ENCODE data around the gene LCLAT1. TPM values are rescaled to one million over a fixed set of nuclear protein-coding genes. Genes with fewer than 3 reads are reported as not detected.

LCLAT1 gene
- total RNA-seq, 2 donors from 2014 or later, result 18.8 to 28.2 TPM

GRCh38 chr2:30428827-30429461 lies 18.1 kb upstream of the LCLAT1 start:
- DNase-seq (ENCODE audit: low spot score), result no peak
- intact Hi-C loops (cut with DNase I), result no loop called here
- no peaks in the 10 kb centered on the region for H3K4me1 ChIP-seq (replicated peaks)
- WGBS, result 69% methylated on average over 3 of the region's 3 CpGs
- H3K27me3 ChIP-seq (replicated peaks; ENCODE audit: insufficient read depth), result no peaks in the 10 kb centered on the region
- no peak overlapping the region for H3K4me3 ChIP-seq
- no peaks in the 10 kb centered on the region for H3K36me3 ChIP-seq
- H3K27ac ChIP-seq, result no peak overlapping the region
- no peaks in the 10 kb centered on the region for H3K9me3 ChIP-seq
- no peak for TF ChIP-seq CTCF (IDR thresholded peaks at IDR 0.05)
- no peak for TF ChIP-seq POLR2A (IDR thresholded peaks at IDR 0.05)
- TF ChIP-seq POLR2AphosphoS5 (IDR thresholded peaks at IDR 0.05), result no peak

GRCh38 chr2:30433541-30434299 lies 13.3 kb upstream of the LCLAT1 start:
- Histone ChIP-seq H3K4me3 (no peak overlapping the region), H3K4me1 (replicated peaks) (no peaks in the 10 kb centered on the region), H3K36me3 (no peaks in the 10 kb centered on the region), H3K27ac (no peak overlapping the region), H3K9me3 (no peaks in the 10 kb centered on the region), H3K27me3 (replicated peaks; ENCODE audit: insufficient read depth) (no peaks in the 10 kb centered on the region)
- DNase-seq (ENCODE audit: low spot score), result no peak
- TF ChIP-seq POLR2A (IDR thresholded peaks at IDR 0.05) (no peak), POLR2AphosphoS5 (IDR thresholded peaks at IDR 0.05) (no peak), CTCF (IDR thresholded peaks at IDR 0.05) (no peak)
- intact Hi-C loops (cut with DNase I), result no loop called here
- 57% methylated on average over 8 of the region's 8 CpGs for WGBS

- H3K4me1 ChIP-seq (replicated peaks), result no peaks in the 10 kb centered on the region
- TF ChIP-seq CTCF (IDR thresholded peaks at IDR 0.05), result no peak
- no peak for TF ChIP-seq POLR2A (IDR thresholded peaks at IDR 0.05)
- no peak for TF ChIP-seq POLR2AphosphoS5 (IDR thresholded peaks at IDR 0.05)
- 94% methylated on average over 4 of the region's 4 CpGs for WGBS
- no peaks in the 10 kb centered on the region for H3K36me3 ChIP-seq
- intact Hi-C loops (cut with DNase I), result no loop called here
- no peaks in the 10 kb centered on the region for H3K9me3 ChIP-seq
- H3K27me3 ChIP-seq (replicated peaks; ENCODE audit: insufficient read depth), result no peaks in the 10 kb centered on the region
- H3K27ac ChIP-seq, result no peak overlapping the region
- no peak overlapping the region for H3K4me3 ChIP-seq
- DNase-seq (ENCODE audit: low spot score), result no peak
Measured at GRCh38 chr2:30434708-30435107, 12.3 kb upstream of the LCLAT1 start.

GRCh38 chr2:30436859-30437435 lies 10.1 kb upstream of the LCLAT1 start:
- intact Hi-C loops (cut with DNase I), result no loop called here
- H3K36me3 ChIP-seq, result no peaks in the 10 kb centered on the region
- no peak overlapping the region for H3K27ac ChIP-seq
- no peak overlapping the region for H3K4me3 ChIP-seq
- no peak for DNase-seq (ENCODE audit: low spot score)
- no peaks in the 10 kb centered on the region for H3K9me3 ChIP-seq
- H3K27me3 ChIP-seq (replicated peaks; ENCODE audit: insufficient read depth), result no peaks in the 10 kb centered on the region
- WGBS, result 73% methylated on average over 1 of the region's 1 CpG
- H3K4me1 ChIP-seq (replicated peaks), result no peaks in the 10 kb centered on the region
- TF ChIP-seq POLR2AphosphoS5 (IDR thresholded peaks at IDR 0.05), result no peak
- no peak for TF ChIP-seq POLR2A (IDR thresholded peaks at IDR 0.05)
- TF ChIP-seq CTCF (IDR thresholded peaks at IDR 0.05), result no peak

Measured in prostate gland (tissue), 2 donors.